ENCODE results near the gene NMT2.
A peak's percentile ranks its signal among the peaks of the same experiment; 100 is the strongest.

NMT2 gene

GRCh38 chr10:15112657-15113056 is 55.8 kb downstream of the NMT2 start:
- no peak for DNase-seq (ENCODE audit: low spot score)
- no peak for TF ChIP-seq CTCF (IDR thresholded peaks at IDR 0.05; ENCODE audit: extremely low read depth, missing control alignments)

- TF ChIP-seq CTCF (IDR thresholded peaks at IDR 0.05; ENCODE audit: extremely low read depth, missing control alignments), result peak; percentile 74
Observed at GRCh38 chr10:15106352-15107013, 62.0 kb downstream of the NMT2 start.

GRCh38 chr10:15103513-15103912 is 65.0 kb downstream of the NMT2 start:
- no peak for TF ChIP-seq CTCF (IDR thresholded peaks at IDR 0.05; ENCODE audit: extremely low read depth, missing control alignments)
- DNase-seq (ENCODE audit: low spot score), result no peak

More at GRCh38 chr10:15106352-15107013, 62.0 kb downstream of the NMT2 start:
- peak; percentile 61 for DNase-seq (ENCODE audit: low spot score)

GRCh38 chr10:15099886-15100285 is 68.6 kb downstream of the NMT2 start:
- DNase-seq (ENCODE audit: low spot score), result no peak
- TF ChIP-seq CTCF (IDR thresholded peaks at IDR 0.05; ENCODE audit: extremely low read depth, missing control alignments), result no peak

- DNase-seq (ENCODE audit: low spot score), result peak; percentile 98
- TF ChIP-seq CTCF (IDR thresholded peaks at IDR 0.05; ENCODE audit: extremely low read depth, missing control alignments), result no peak
Observed at GRCh38 chr10:15097011-15097812, 71.3 kb downstream of the NMT2 start, which contains the start of gene RPP38. Gene RPP38, plus strand, starts transcription at chr10:15097355. Its CDS starts 5,960 bp downstream, at chr10:15103315.

- TF ChIP-seq CTCF (IDR thresholded peaks at IDR 0.05; ENCODE audit: extremely low read depth, missing control alignments), result no peak
- DNase-seq (ENCODE audit: low spot score), result no peak
Observed at GRCh38 chr10:15096661-15097010, 71.9 kb downstream of the NMT2 start.

- DNase-seq (ENCODE audit: low spot score), result no peak
- TF ChIP-seq CTCF (IDR thresholded peaks at IDR 0.05; ENCODE audit: extremely low read depth, missing control alignments), result no peak
Observed at GRCh38 chr10:15092855-15093408, 75.6 kb downstream of the NMT2 start.

All from GM20000 (cell line).